Thymus (tissue), 14 donors: ENCODE results near the gene TYRO3. TPM values are rescaled to one million over a fixed set of nuclear protein-coding genes. Genes with fewer than 3 reads are reported as not detected.

Source experiments
- DNase-seq, 9 donors: peaks; one replicate each; pipeline ENCODE4 v3.0.0-alpha.2; 2013; ENCODE audit warnings: low spot score in 9 of 9, low read depth in 6 of 9, missing footprints in 1 of 9
- H3K27ac ChIP-seq, 2 donors: one replicate each; pipeline ENCODE4 v1.5.1; 2013; ENCODE audit warnings: control low read depth in 1 of 2, low read depth in 1 of 2, low read length in 1 of 2, mild to moderate bottlenecking in 1 of 2, moderate library complexity in 1 of 2
- H3K27me3 ChIP-seq, 2 donors: one replicate each; pipeline ENCODE4 v1.5.1; 2013; ENCODE audit warnings: low read length in 1 of 2; ENCODE audit not compliant: control insufficient read depth in 2 of 2, insufficient read depth in 1 of 2
- H3K36me3 ChIP-seq, 2 donors: one replicate each; pipeline ENCODE4 v1.5.1; 2013; ENCODE audit warnings: low read length in 1 of 2, mild to moderate bottlenecking in 1 of 2, moderate library complexity in 1 of 2; ENCODE audit not compliant: control insufficient read depth in 2 of 2, insufficient read depth in 2 of 2
- H3K4me1 ChIP-seq, 2 donors: one replicate each; pipeline ENCODE4 v1.5.1; 2013; ENCODE audit warnings: low read length in 2 of 2; ENCODE audit not compliant: control insufficient read depth in 2 of 2, insufficient read depth in 2 of 2
- H3K4me3 ChIP-seq, 2 donors: one replicate each; pipeline ENCODE4 v1.5.1; 2013; ENCODE audit warnings: low read length in 2 of 2, control low read depth in 1 of 2, mild to moderate bottlenecking in 1 of 2
- H3K9me3 ChIP-seq, 2 donors: one replicate each; pipeline ENCODE4 v1.5.1; 2013; ENCODE audit warnings: low read length in 1 of 2, mild to moderate bottlenecking in 1 of 2; ENCODE audit not compliant: control insufficient read depth in 2 of 2, insufficient read depth in 1 of 2
- WGBS: extraction: QIAGEN DNeasy Blood & Tissue Kit; methylation state at CpG from one replicate; pipeline ENCODE4 v1.1.7; 2013; 5-methylcytosine and 5-hydroxymethylcytosine counted together
- long read RNA-seq, 10 donors: transcript quantifications; one replicate each; lab custom pipeline, GENCODE V29; 2026
- polyA plus RNA-seq: library from polyadenylated mRNA; stranded (reverse); fragments of 200-250 nt; gene quantifications from one replicate; pipeline ENCODE4 v1.2.3, GENCODE V29; 2013
- total RNA-seq: library from RNA; stranded (reverse); fragments of 120-200 nt; gene quantifications from one replicate; pipeline ENCODE4 v1.2.4, GENCODE V29; 2013
- donor health status: healthy.

Gene TYRO3
- 1.3 TPM for total RNA-seq
- 1.5 TPM for polyA plus RNA-seq
- long read RNA-seq, donor 1: 0 reads
- long read RNA-seq, donor 2: 0 reads
- long read RNA-seq, donor 3: 0 reads
- long read RNA-seq, donor 4: 0 reads
- long read RNA-seq, donor 5, full-length matches to known transcripts: 8 of 8 reads
- long read RNA-seq, donor 5, partial matches to known transcripts: 0 of 8 reads
- long read RNA-seq, donor 5, other reads (novel, unspliced or antisense): 0 of 8 reads
- long read RNA-seq, donor 6: 0 reads
- long read RNA-seq, donor 7, partial matches to known transcripts: 0 of 1 reads
- long read RNA-seq, donor 7, other reads (novel, unspliced or antisense): 0 of 1 reads
- long read RNA-seq, donor 8, partial matches to known transcripts: 0 of 1 reads
- long read RNA-seq, donor 8, other reads (novel, unspliced or antisense): 0 of 1 reads
- long read RNA-seq, donor 9: 0 reads
- long read RNA-seq, donor 10, partial matches to known transcripts: 0 of 1 reads
- long read RNA-seq, donor 10, other reads (novel, unspliced or antisense): 0 of 1 reads

- H3K4me3 ChIP-seq: peak within 1 kb of the TSS; percentile 18 to 65
- H3K27me3 ChIP-seq: peaks cover 12 to 56% of the 10 kb centered on the region in 2 donors
- H3K36me3 ChIP-seq: no peaks in the 10 kb centered on the region
- peaks cover 23 to 31% of the 10 kb centered on the region in 2 donors for H3K4me1 ChIP-seq
- WGBS: 1% methylated on average over 81 of the region's 81 CpGs
- DNase-seq: peak in 4 of 9 donors; percentile 24 to 61 (median 38)
- no peak within 1 kb of the TSS for H3K27ac ChIP-seq
- peaks cover 0 to 2% of the 10 kb centered on the region in 2 donors for H3K9me3 ChIP-seq
Measured at GRCh38 chr15:41558400-41559238, at the start of gene TYRO3. TYRO3 (plus strand) TSS chr15:41559212; CDS start chr15:41559258, 46 bp downstream.

DNA sequence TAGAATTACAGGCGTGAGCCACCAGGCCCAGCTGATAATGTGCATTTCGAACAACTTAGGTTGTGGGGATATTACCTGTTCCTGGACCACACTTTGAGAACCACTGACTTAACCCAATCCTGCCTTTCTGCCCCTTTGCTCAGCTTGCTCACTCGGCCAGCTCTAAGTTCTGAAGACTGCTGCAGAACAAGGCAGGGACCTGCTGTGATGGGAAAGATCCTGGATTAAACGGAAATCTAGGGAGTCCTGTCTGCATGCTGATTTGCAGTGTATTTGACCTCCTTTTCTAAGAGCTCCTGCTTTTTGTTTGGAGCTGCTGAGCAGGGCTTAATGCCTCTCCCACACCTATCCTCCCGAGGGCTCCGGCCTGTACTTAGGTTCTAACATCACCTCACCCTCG lies 48.3 kb upstream of the TYRO3 start:
- peaks cover 0 to 4% of the 10 kb centered on the region in 2 donors for H3K9me3 ChIP-seq
- H3K4me1 ChIP-seq: peaks cover 11 to 24% of the 10 kb centered on the region in 2 donors
- H3K36me3 ChIP-seq: no peaks in the 10 kb centered on the region
- no peak for DNase-seq
- no peak overlapping the region for H3K4me3 ChIP-seq
- 86% methylated on average over 7 of the region's 7 CpGs for WGBS
- no peak overlapping the region for H3K27ac ChIP-seq
- H3K27me3 ChIP-seq: peaks cover 48 to 84% of the 10 kb centered on the region in 2 donors

DNA sequence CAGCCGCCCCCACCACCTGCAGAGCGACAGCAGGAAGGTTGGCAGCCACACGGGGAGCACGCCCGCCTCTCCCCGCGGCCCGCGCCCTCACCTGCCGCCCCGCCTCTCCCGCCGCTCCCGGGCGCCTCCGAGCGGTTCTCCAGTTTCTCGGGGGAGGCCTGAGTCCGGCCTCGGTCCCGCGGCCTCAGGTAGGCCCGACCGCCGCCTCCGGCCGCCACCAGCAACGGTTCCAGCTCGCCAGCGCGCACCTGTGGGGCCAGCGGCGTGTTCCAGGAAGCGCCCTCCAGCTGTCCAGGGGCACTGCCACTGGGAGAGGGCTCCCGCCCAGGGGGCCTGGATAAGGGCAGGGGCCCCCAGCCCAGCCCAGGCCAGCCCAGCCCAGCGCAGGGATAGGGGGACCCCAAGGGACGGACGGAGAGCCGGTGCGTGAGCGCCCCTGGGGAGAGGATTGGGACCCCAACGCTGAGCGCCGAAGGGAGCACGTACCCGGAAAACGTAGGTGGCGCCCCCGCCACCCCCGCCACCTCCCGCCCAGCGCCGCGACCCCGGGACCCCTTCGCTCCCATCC lies 47.6 kb upstream of the TYRO3 start:
- no peaks in the 10 kb centered on the region for H3K36me3 ChIP-seq
- H3K4me1 ChIP-seq: peaks cover 11 to 24% of the 10 kb centered on the region in 2 donors
- no peak for DNase-seq
- H3K27ac ChIP-seq: no peak overlapping the region
- peak overlapping the region in 1 of 2 donors; percentile 27 for H3K4me3 ChIP-seq
- peaks cover 0 to 4% of the 10 kb centered on the region in 2 donors for H3K9me3 ChIP-seq
- peaks cover 45 to 78% of the 10 kb centered on the region in 2 donors for H3K27me3 ChIP-seq
- WGBS: 9% methylated on average over 56 of the region's 56 CpGs

- peaks cover 45 to 76% of the 10 kb centered on the region in 2 donors for H3K27me3 ChIP-seq
- peaks cover 11 to 24% of the 10 kb centered on the region in 2 donors for H3K4me1 ChIP-seq
- peak in 1 of 9 donors; percentile 27 for DNase-seq
- peaks cover 0 to 4% of the 10 kb centered on the region in 2 donors for H3K9me3 ChIP-seq
- peak overlapping the region in 1 of 2 donors; percentile 27 for H3K4me3 ChIP-seq
- H3K27ac ChIP-seq: no peak overlapping the region
- no peaks in the 10 kb centered on the region for H3K36me3 ChIP-seq
- 2% methylated on average over 49 of the region's 49 CpGs for WGBS
Measured at GRCh38 chr15:41511899-41512369, 47.1 kb upstream of the TYRO3 start.

GRCh38 chr15:41512512-41512939 lies 46.5 kb upstream of the TYRO3 start:
- peaks cover 11 to 24% of the 10 kb centered on the region in 2 donors for H3K4me1 ChIP-seq
- H3K9me3 ChIP-seq: peaks cover 0 to 4% of the 10 kb centered on the region in 2 donors
- WGBS: 13% methylated on average over 33 of the region's 33 CpGs
- peaks cover 2 to 5% of the 10 kb centered on the region in 2 donors for H3K36me3 ChIP-seq
- no peak overlapping the region for H3K27ac ChIP-seq
- no peak for DNase-seq
- H3K4me3 ChIP-seq: peak overlapping the region in 1 of 2 donors; percentile 29
- H3K27me3 ChIP-seq: peaks cover 45 to 70% of the 10 kb centered on the region in 2 donors

DNA sequence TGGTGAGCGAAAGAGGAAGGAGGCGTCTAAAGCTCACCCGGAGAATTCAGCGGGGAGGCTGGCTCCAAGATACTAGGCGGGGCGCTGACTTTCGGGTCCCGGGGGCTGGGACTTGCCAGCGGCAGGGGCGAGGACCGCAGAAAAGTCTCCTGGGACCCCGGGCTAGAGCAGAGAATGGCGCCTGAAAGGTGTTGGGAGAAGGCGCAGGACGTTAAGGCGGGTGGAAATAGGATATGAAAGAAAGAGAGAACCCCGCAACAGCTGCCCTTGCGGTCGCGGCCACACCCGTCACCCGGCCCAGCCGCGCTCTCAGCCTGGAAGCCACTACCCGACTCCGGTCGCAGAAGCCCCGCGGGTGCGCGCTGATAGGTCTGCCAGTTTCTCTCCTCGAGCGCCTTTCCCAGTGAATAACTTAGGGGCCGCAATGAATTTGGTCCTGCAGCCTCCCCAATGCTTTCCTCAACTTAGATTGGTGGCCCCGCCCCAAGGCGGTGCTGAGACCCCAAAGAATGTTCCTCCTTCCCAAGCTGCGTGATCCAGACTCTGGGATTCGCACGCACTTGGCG lies 46.0 kb upstream of the TYRO3 start:
- peaks cover 11 to 24% of the 10 kb centered on the region in 2 donors for H3K4me1 ChIP-seq
- WGBS: 1% methylated on average over 40 of the region's 40 CpGs
- peak in 1 of 9 donors; percentile 29 for DNase-seq

GRCh38 chr15:41513506-41514227 lies 45.3 kb upstream of the TYRO3 start, which contains the start of gene LTK:
LTK (minus strand) TSS chr15:41513827; CDS start chr15:41513709, 118 bp downstream.
- DNase-seq: peak in 1 of 9 donors; percentile 25
- WGBS: 14% methylated on average over 33 of the region's 33 CpGs

More for the DNA sequence above, 46.0 kb upstream of the TYRO3 start:
- Histone ChIP-seq H3K4me3 (peak overlapping the region in 1 of 2 donors; percentile 29), H3K36me3 (peaks cover 5 to 10% of the 10 kb centered on the region in 2 donors), H3K27ac (no peak overlapping the region), H3K9me3 (peaks cover 0 to 4% of the 10 kb centered on the region in 2 donors), H3K27me3 (peaks cover 45 to 66% of the 10 kb centered on the region in 2 donors)

More at GRCh38 chr15:41513506-41514227, 45.3 kb upstream of the TYRO3 start, which contains the start of gene LTK:
- peaks cover 0 to 4% of the 10 kb centered on the region in 2 donors for H3K9me3 ChIP-seq
- no peak within 1 kb of the TSS for H3K27ac ChIP-seq
- H3K4me1 ChIP-seq: peaks cover 11 to 24% of the 10 kb centered on the region in 2 donors
- peaks cover 5 to 10% of the 10 kb centered on the region in 2 donors for H3K36me3 ChIP-seq
- peak within 1 kb of the TSS; percentile 1 to 29 for H3K4me3 ChIP-seq
- peaks cover 44 to 59% of the 10 kb centered on the region in 2 donors for H3K27me3 ChIP-seq
